ENCODE results near the gene DEFB124.

DNA sequence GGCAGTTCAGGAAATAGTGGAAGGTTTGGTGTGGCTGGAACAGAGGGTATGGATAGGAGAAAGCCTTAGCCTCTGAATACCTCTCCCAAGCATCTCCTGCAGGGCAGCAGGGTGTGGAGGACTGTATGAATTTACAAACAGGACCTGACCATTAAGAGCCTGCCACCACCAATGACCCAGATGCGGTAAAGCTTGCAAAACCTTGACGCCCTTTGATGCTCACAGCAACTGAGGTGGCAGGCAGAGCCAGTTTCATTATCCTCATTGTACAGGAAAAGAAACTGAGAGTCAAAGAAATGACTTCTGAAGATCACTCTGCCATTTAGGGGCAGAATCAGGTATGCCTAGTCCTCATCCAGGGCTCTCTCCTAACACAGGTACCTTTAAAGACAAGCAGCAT is 41.7 kb upstream of the DEFB124 start:
- TF ChIP-seq CEBPB (IDR thresholded peaks at IDR 0.05): no peak
- no peak for TF ChIP-seq CREB1 (IDR thresholded peaks at IDR 0.05; ENCODE audit: low read depth)
- TF ChIP-seq MAX (IDR thresholded peaks at IDR 0.05): no peak
- no peak for TF ChIP-seq REST (IDR thresholded peaks at IDR 0.05; ENCODE audit: low read depth)
- TF ChIP-seq USF1 (IDR thresholded peaks at IDR 0.05): no peak
- TF ChIP-seq ZBTB7A (IDR thresholded peaks at IDR 0.05; ENCODE audit: low read depth): no peak
- no peak for TF ChIP-seq EP300 (IDR thresholded peaks at IDR 0.05; ENCODE audit: borderline replicate concordance)
- no peak for TF ChIP-seq NFIC (IDR thresholded peaks at IDR 0.05)
- TF ChIP-seq TCF12 (IDR thresholded peaks at IDR 0.05; ENCODE audit: low read depth): no peak
- no peak for TF ChIP-seq TAF1 (IDR thresholded peaks at IDR 0.05; ENCODE audit: low read depth)
- TF ChIP-seq YY1 (IDR thresholded peaks at IDR 0.05; ENCODE audit: low read depth): no peak
- no peak for TF ChIP-seq TEAD4 (IDR thresholded peaks at IDR 0.05)

Data from Ishikawa (cell line).